GM12865 (cell line): ENCODE data around the gene SELE.
"Not testable (repeated sequence)": the region's sequence is repeated elsewhere in the genome, so short reads cannot be mapped to it uniquely, and the experiment has no call there.

ENCODE experiments used
- DNase-seq: peaks from one replicate; pipeline ENCODE4 v3.0.0; 2010; ENCODE audit warnings: low read depth
- H3K4me3 ChIP-seq: 2 replicates; pipeline ENCODE4 v1.5.1; 2011; ENCODE audit warnings: mild to moderate bottlenecking, low read depth, low read length, control low read depth
- TF ChIP-seq, protein P1 (sequence below): IDR thresholded peaks from 2 replicates; pipeline ENCODE4 v1.5.1; 2011; ENCODE audit warnings: low read length, control low read depth, low read depth, inconsistent platforms; ENCODE audit not compliant: insufficient read depth; ENCODE audit errors: missing control alignments

The SELE gene

DNA sequence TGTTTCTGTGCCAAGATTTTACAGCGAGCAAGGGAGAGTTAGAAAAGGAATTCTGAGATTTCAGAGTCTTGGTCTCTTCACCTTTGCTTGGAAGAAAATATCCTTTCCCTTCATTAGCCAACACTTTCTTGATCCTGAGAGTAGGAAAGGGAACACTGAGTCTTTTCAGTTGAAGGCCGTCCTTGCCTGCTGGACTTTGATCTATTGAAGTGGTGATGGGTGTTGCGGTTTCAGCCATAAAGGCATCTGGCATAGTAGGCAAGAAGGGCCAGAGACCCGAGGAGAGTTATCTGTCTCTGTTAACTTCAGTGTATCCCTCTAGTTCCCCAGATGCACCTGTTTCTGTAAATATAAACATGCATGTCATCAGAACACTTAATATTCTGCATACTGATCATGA lies 9.7 kb downstream of the SELE start:
- no peak for DNase-seq
- TF ChIP-seq, protein P1, sequence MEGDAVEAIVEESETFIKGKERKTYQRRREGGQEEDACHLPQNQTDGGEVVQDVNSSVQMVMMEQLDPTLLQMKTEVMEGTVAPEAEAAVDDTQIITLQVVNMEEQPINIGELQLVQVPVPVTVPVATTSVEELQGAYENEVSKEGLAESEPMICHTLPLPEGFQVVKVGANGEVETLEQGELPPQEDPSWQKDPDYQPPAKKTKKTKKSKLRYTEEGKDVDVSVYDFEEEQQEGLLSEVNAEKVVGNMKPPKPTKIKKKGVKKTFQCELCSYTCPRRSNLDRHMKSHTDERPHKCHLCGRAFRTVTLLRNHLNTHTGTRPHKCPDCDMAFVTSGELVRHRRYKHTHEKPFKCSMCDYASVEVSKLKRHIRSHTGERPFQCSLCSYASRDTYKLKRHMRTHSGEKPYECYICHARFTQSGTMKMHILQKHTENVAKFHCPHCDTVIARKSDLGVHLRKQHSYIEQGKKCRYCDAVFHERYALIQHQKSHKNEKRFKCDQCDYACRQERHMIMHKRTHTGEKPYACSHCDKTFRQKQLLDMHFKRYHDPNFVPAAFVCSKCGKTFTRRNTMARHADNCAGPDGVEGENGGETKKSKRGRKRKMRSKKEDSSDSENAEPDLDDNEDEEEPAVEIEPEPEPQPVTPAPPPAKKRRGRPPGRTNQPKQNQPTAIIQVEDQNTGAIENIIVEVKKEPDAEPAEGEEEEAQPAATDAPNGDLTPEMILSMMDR, result no peak
- no peak overlapping the region for H3K4me3 ChIP-seq

DNA sequence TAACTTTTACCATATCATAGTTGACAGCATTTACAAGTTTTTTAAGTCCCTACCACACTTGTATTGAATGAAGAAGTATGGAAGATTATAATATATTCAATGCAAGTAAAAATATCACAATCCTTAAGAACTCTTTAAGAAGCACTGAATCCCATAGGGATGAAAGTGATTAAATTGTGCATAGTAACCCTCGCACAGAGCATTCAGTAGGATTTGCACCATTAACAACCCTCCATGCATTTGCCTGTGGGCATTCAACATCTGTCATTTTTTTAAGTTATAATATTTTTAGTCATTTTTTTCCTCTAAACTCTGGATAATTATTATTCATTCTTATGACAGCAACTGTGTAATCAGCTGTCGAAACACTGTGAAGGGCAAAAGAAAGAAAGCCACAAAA lies 10.1 kb downstream of the SELE start:
- no peak overlapping the region for H3K4me3 ChIP-seq
- no peak for DNase-seq
- TF ChIP-seq, protein P1, result no peak

DNA sequence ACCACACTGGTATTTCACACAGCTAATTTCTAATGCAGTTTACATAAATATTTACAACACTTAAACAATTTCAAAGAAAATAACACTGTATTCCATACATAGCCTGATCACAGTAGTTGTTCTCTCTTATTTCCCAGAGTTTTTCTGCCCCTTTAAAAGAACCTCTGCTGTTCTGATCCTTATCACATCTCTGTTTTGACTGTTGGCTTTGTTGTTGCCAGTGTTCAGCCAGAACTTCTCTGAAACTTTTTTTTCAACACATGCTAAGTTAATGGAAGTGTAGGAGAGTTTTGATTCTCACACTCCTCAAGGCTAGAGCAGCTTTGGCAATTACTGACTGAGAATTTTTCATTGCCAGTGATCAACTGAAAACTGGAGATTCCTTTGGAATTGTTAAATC lies 11.1 kb downstream of the SELE start:
- TF ChIP-seq, protein P1, result no peak
- H3K4me3 ChIP-seq, result no peak overlapping the region
- no peak for DNase-seq

DNA sequence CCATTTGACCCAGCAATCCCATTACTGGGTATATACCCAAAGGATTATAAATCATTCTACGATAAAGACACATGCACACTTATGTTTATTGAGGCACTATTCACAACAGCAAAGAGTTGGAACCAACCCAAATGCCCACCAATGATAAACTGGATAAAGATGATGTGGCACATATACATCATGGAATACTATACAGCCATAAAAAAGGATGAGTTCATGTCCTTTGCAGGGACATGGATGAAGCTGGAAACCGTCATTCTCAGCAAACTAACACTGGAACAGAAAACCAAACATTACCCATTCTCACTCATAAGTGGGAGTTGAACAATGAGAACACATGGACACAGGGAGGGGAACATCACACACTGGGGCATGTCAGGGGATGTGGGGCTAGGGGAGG lies 18.8 kb downstream of the SELE start:
- not testable (repeated sequence) for H3K4me3 ChIP-seq, DNase-seq

DNA sequence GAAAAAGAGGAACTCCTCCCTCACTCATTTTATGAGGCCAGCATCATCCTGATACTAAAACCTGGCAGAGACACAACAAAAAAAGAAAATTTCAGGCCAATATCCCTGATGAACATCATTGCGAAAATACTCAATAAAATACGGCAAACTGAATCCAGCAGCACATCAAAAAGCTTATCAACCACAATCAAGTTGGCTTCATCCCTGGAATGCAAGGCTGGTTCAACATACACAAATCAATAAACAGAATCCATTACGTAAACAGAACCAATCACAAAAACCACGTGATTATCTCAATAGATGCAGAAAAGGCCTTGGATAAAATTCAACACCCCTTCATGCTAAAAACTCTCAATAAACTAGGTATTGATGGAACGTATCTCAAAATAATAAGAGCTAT lies 20.8 kb downstream of the SELE start:
- H3K4me3 ChIP-seq, DNase-seq: not testable (repeated sequence)

DNA sequence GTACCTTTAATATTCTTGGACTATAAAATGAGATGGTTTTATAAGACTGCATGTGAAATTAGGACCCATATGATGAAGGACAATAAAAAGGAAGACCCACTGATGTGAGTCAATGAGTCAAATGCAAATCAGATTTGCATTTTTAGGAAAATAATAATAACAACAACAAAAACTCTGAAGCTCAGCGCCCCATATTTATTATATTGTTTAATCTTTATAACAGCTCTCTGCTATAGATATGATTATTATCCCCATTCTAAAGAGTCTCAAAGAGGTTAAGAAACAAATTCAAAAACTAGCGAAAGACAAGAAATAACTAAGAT lies 21.6 kb downstream of the SELE start:
- TF ChIP-seq, protein P1, result no peak
- DNase-seq, result no peak
- peak overlapping the region; percentile 71; the same call in 1 of the 2 replicates for H3K4me3 ChIP-seq

DNA sequence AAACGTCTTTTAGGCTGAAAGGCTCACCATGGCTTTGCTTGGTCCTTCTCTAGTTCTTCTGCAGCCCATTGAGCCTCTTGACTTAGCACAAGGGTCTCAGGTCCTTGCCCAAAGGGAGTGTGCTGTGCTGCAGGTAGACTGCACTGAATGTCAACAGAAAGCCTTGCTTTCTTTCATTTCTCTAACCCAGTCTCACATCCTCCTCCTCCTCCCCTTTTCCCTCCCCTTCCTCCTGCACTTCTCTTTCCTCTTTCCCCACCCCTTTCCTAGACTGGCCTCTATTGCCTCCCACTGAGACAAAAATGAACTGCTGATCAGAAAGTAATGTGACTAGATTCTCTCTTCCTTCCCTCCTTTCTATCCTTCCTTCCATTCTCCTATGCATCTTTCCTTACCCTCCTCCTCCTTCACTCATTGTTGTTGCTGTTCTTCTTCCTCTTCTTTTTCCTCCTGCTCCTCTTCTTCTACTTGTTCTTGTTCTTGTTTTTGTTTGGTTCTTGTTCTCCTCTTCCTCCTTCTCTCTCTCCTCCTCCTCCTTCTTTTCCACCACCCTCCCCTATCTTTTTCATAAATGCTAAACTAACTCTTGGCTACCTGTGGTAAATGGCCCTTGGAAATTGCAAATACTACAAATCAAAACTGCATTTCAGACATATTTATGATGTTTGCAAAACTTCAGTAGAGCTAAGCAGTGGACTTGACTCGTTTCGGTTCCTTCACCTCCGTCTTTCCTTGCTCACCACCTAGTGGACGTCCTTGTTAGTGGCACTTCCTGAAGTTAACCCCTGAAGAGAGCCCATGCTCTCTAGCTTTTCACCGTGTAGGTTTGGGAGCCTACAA lies 22.2 kb downstream of the SELE start, which contains the start of gene SELL:
Gene SELL (minus strand): TSS at position 152 of the 840 bp plus-strand sequence. CDS start 122 bp downstream, at position 30.
- peak within 1 kb of the TSS; percentile 71 for H3K4me3 ChIP-seq
- TF ChIP-seq, protein P1, result peak; percentile 92
- peak; percentile 91 for DNase-seq

DNA sequence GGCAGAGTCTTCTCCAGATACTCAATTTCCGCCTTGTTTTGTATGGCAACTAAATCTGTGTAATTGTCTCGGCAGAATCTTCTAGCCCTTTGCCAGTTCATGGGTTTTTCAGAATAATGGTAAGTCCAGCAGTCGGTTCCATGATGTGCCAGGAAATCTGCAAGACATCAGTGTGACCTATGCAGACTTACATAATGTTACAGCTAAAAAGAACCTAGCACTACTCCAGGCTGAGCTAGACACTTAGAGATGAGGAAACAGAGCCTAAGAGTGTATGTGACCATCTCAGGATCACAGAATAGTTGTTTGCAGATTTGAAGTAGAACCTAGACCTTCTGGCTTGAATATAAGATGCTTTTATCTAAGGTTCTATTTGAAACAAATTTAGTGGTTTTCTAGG lies 25.2 kb downstream of the SELE start:
- TF ChIP-seq, protein P1, result no peak
- peak overlapping the region; percentile 71 for H3K4me3 ChIP-seq
- no peak for DNase-seq
